Transverse colon (tissue), 4 donors: ENCODE data around the gene PDE4D.

Experiments
- EP300 ChIP-seq: sonication (generic); formaldehyde crosslinking; IDR thresholded peaks from one replicate; pipeline ENCODE4 v1.6.1; 2017; ENCODE audit warnings: antibody characterized with exemption, low read depth
- POLR2A ChIP-seq: fragments of 450-650 bp; IDR thresholded peaks from one replicate; pipeline ENCODE4 v1.6.1; 2016; ENCODE audit warnings: antibody characterized with exemption, mild to moderate bottlenecking, moderate library complexity
- POLR2AphosphoS5 ChIP-seq, 3 donors: sonication (generic); formaldehyde crosslinking; IDR thresholded peaks; one replicate each; pipeline ENCODE4 v1.6.1; 2016; ENCODE audit warnings: antibody characterized with exemption in 3 of 3
- TF ChIP-seq, protein P1 (sequence below), 5 experiments: fragments of 200-600 bp in 3 of 5; fragments of 450-650 bp in 2 of 5; sonication (generic) in 3 of 5; IDR thresholded peaks; 1 replicate in 2 of 5; 2 replicates in 3 of 5; pipeline ENCODE4 v1.5.1; 2016 to 2017; ENCODE audit warnings: antibody characterized with exemption in 5 of 5, inconsistent platforms in 3 of 5, mild to moderate bottlenecking in 2 of 5, moderate library complexity in 1 of 5

DNA sequence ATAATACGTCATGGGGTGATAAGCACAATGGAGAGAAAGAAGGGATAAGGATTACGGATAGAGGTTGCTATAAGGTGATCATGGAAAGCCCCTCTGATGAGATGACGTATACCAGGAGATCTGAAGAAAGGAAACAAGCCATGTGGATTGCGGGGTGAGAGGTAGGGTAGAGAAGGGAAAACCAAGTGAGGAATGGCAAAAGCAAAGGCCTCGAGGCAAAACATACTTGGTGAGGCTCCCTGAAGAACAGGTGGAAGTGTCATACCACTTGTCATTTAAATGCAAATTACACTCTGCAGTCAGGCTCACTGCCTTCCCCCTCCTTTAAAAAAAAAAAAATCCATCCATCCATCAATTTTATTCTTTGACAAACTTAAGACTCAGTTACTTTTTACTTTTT, 889.9 kb downstream of the PDE4D start:
- no peak for TF ChIP-seq POLR2A
- TF ChIP-seq, protein P1, sequence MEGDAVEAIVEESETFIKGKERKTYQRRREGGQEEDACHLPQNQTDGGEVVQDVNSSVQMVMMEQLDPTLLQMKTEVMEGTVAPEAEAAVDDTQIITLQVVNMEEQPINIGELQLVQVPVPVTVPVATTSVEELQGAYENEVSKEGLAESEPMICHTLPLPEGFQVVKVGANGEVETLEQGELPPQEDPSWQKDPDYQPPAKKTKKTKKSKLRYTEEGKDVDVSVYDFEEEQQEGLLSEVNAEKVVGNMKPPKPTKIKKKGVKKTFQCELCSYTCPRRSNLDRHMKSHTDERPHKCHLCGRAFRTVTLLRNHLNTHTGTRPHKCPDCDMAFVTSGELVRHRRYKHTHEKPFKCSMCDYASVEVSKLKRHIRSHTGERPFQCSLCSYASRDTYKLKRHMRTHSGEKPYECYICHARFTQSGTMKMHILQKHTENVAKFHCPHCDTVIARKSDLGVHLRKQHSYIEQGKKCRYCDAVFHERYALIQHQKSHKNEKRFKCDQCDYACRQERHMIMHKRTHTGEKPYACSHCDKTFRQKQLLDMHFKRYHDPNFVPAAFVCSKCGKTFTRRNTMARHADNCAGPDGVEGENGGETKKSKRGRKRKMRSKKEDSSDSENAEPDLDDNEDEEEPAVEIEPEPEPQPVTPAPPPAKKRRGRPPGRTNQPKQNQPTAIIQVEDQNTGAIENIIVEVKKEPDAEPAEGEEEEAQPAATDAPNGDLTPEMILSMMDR (IDR thresholded peaks at IDR 0.05) = no peak
- TF ChIP-seq EP300 = no peak
- no peak for TF ChIP-seq POLR2AphosphoS5 (IDR thresholded peaks at IDR 0.05)
